ENCODE measurements around the gene ODC1. TPM values are rescaled to one million over a fixed set of nuclear protein-coding genes. Genes with fewer than 3 reads are reported as not detected.

Gene ODC1
- total and polyA plus RNA-seq, 2 of the 4 experiments (the other 2 are of a cell fraction), result 117 to 204 TPM

GRCh38 chr2:10419553-10420257 lies 28.4 kb downstream of the ODC1 start:
- no peak overlapping the region for H2AK5ac ChIP-seq (ENCODE audit: low read depth, low read length)
- H3K4me3 ChIP-seq (ENCODE audit: insufficient read depth, low read depth, low read length), result no peak overlapping the region
- no peak overlapping the region for H3K9ac ChIP-seq (ENCODE audit: low read depth, low read length)
- H3K36me3 ChIP-seq (ENCODE audit: control insufficient read depth, insufficient read depth, low read length), result 0 out of 2 replicates have a peak, but pooled peaks cover 3% of the 10 kb centered on the region
- H3K4ac ChIP-seq (ENCODE audit: low read depth, low read length), result no peak overlapping the region
- no peak overlapping the region for H3K14ac ChIP-seq (replicated peaks; ENCODE audit: low read depth, low read length)
- no peak overlapping the region for H4K91ac ChIP-seq (ENCODE audit: insufficient read depth, low read depth, low read length)
- no peak overlapping the region for H2BK20ac ChIP-seq (ENCODE audit: low read depth, low read length)
- DNase-seq (no peak), ATAC-seq (ENCODE audit: low read depth) (no peak)
- no peak overlapping the region for H2BK120ac ChIP-seq (ENCODE audit: low read depth, low read length)
- peaks cover 3% of the 10 kb centered on the region; the same call in 1 of the 2 replicates for H3K4me1 ChIP-seq (ENCODE audit: control insufficient read depth, insufficient read depth, low read length)
- H3K27me3 ChIP-seq (ENCODE audit: control insufficient read depth, insufficient read depth, low read length), result no peaks in the 10 kb centered on the region
- no peaks in the 10 kb centered on the region for H3K9me3 ChIP-seq (ENCODE audit: control insufficient read depth, insufficient read depth, low read length)
- H2BK5ac ChIP-seq (ENCODE audit: low read depth, low read length, poor library complexity, severe bottlenecking), result no peak overlapping the region
- H3K18ac ChIP-seq (ENCODE audit: low read depth, low read length), result no peak overlapping the region
- no TSS peak for BruUV-seq (replicated peaks)
- peaks cover 4% of the 10 kb centered on the region; the same call in 1 of the 2 replicates for H4K20me1 ChIP-seq (ENCODE audit: insufficient read depth, low read length)
- dilution Hi-C loops (cut with HindIII; ENCODE audit: low sequenced_read_pairs, unreplicated experiment), result no loop called here
- ChIA-PET POLR2A (ENCODE audit: unreplicated experiment) (no interaction called here), CTCF (interaction anchor here (1.4 kb wide), 1 partner anchor 10 kb away, joined by 4 read pairs; no protein-coding TSS in a partner anchor)
- H3K9me1 ChIP-seq (ENCODE audit: insufficient read depth, low read length), result peaks cover 1% of the 10 kb centered on the region; the same call in 1 of the 2 replicates
- 93% methylated on average over 35 of the region's 54 CpGs; no CpG with 5 or more reads in 1 of the 2 experiments for WGBS, 2 experiments (ENCODE audit: extremely low coverage in 2 of 2, insufficient read length in 1 of 2)
- H3K79me1 ChIP-seq (ENCODE audit: low read depth in 1 of 2, low read length in 2 of 2), result 0 out of 4 replicates have a peak, but pooled peaks cover 0 to 1% of the 10 kb centered on the region in 2 experiments
- no peak overlapping the region for H3K4me2 ChIP-seq (ENCODE audit: low read depth, low read length)
- peak overlapping the region; percentile 51 for H2AFZ ChIP-seq (replicated peaks; ENCODE audit: low read length, poor library complexity)
- TF ChIP-seq MAZ (IDR thresholded peaks at IDR 0.05; ENCODE audit: borderline replicate concordance, low read depth, low read length), result no peak
- no peak for TF ChIP-seq RAD21 (IDR thresholded peaks at IDR 0.05; ENCODE audit: low read length)
- TF ChIP-seq FOS (IDR thresholded peaks at IDR 0.05; ENCODE audit: low read depth, low read length), result no peak
- no peak for TF ChIP-seq BHLHE40 (IDR thresholded peaks at IDR 0.05; ENCODE audit: low read depth, low read length)
- no peak for TF ChIP-seq RCOR1 (IDR thresholded peaks at IDR 0.05; ENCODE audit: insufficient replicate concordance, low read length)
- TF ChIP-seq USF2 (IDR thresholded peaks at IDR 0.05; ENCODE audit: low read depth, low read length), result no peak
- TF ChIP-seq CEBPB (IDR thresholded peaks at IDR 0.05; ENCODE audit: low read depth, low read length), result no peak
- TF ChIP-seq POLR2A (IDR thresholded peaks at IDR 0.05; ENCODE audit: low read depth, low read length), result no peak
- no peak for TF ChIP-seq CHD1 (IDR thresholded peaks at IDR 0.05; ENCODE audit: low read depth, low read length)
- TF ChIP-seq ELK1 (IDR thresholded peaks at IDR 0.05; ENCODE audit: borderline replicate concordance, low read depth, low read length), result no peak
- TF ChIP-seq NFE2L2 (IDR thresholded peaks at IDR 0.05; ENCODE audit: low read depth, low read length), result no peak
- TF ChIP-seq MAFK (IDR thresholded peaks at IDR 0.05; ENCODE audit: low read depth, low read length), result no peak
- TF ChIP-seq SMC3 (IDR thresholded peaks at IDR 0.05; ENCODE audit: low read depth, low read length), result no peak
- TF ChIP-seq CTCF (conservative IDR thresholded peaks at IDR 0.05; ENCODE audit: low read depth, low read length), result no peak
- TF ChIP-seq MXI1 (IDR thresholded peaks at IDR 0.05; ENCODE audit: borderline replicate concordance, low read depth, low read length), result no peak
- intact Hi-C loops (cut with micrococcal nuclease), result no loop called here
- in situ Hi-C loops (cut with MboI; ENCODE audit: low sequenced_read_pairs), result loop anchor here (10.0 kb wide), 1 partner anchor 615 kb away; no protein-coding TSS in a partner anchor
- H2AK9ac ChIP-seq (replicated peaks; ENCODE audit: low read depth, low read length, poor library complexity), result no peak overlapping the region
- no peak overlapping the region for H3K27ac ChIP-seq (ENCODE audit: insufficient read depth, low read length)
- H3K23ac ChIP-seq (ENCODE audit: low read depth, low read length), result no peak overlapping the region
- H4K5ac ChIP-seq (ENCODE audit: low read depth, low read length), result no peak overlapping the region
- H2BK15ac ChIP-seq (ENCODE audit: low read depth, low read length), result no peak overlapping the region
- H4K8ac ChIP-seq (ENCODE audit: low read depth in 2 of 2, low read length in 2 of 2), result no peak overlapping the region
- H3K56ac ChIP-seq (ENCODE audit: extremely low read depth, insufficient read depth, low read length), result no peak overlapping the region

All from IMR-90 (cell line).